ENCODE results near the gene XRN2.

XRN2 gene

GRCh38 chr20:21433329-21433890, 130.3 kb downstream of the XRN2 start:
- DNase-seq, result no peak

- DNase-seq, result no peak
Measured at GRCh38 chr20:21435576-21435975, 132.4 kb downstream of the XRN2 start.

- no peak for DNase-seq
Measured at GRCh38 chr20:21436205-21436604, 133.1 kb downstream of the XRN2 start.

DNA sequence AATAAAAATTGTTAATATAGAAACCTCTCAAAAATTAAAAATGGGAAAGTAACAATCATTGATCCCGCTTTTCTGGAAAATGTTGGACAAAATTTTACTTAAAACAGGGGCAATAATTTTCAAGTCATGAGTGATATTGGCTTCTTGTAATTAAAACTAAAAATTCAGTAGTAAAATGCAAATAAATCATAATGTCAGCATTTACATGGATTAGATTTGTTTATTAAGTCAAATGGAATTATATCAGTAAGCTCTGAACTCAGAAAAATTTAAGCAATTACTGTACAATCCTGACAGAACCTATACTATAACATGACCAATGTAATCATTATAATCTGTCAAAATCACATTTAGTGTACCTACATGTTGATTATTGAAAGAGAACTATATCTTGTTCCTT, 134.1 kb downstream of the XRN2 start:
- no peak for DNase-seq

DNA sequence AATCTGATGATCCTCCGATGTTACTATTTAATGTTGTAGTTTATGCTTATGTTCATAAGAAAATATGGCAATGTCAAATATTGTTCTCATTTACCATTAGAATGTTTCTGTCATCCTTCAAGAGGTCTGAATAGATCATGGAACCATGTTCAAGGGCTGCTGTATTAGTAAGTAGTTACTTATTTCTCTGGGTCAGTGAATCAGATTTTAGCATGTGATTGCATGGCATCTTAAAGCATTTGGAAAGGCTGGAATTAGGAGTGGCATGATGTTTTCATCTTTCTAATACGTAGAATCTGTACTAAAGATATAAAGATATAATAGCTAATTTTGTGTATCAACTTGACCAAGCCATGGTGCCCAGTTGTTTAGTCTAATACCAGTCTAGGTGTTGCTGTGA, 134.7 kb downstream of the XRN2 start:
- no peak for DNase-seq

Data from NCI-H1417 treated with DMSO at 0.1 percent for 48 hours (cell line).